IMR-90 (cell line): ENCODE measurements around the gene LYRM9. TPM values are rescaled to one million over a fixed set of nuclear protein-coding genes. Genes with fewer than 3 reads are reported as not detected.

Experiments used
- ATAC-seq: fragments of 200-7000 bp; cut with Tn5 transposase; 2 replicates; pipeline ENCODE4 v1.9.1; 2020; ENCODE audit warnings: low read depth, mild to moderate bottlenecking, moderate library complexity
- BruUV-seq: library from RNA; stranded (reverse); fragments of 400-500 nt; replicated peaks from 2 replicates; lab custom pipeline; 2021; lab: Mats Ljungman, UMichigan
- CTCF ChIA-PET: fragments of 300-600 bp; formaldehyde crosslinking; extraction: SDS; loops from one replicate; lab custom pipeline; 2021; ENCODE audit warnings: antibody characterized with exemption; lab: Yijun Ruan, JAX
- POLR2A ChIA-PET: fragments of 300-600 bp; sonication (Branson Sonifier 250); formaldehyde crosslinking; loops from one replicate; lab custom pipeline; 2022; ENCODE audit warnings: antibody characterized with exemption; ENCODE audit not compliant: unreplicated experiment; lab: Charles Lee
- DNase-seq: peaks from one replicate; pipeline ENCODE4 v3.0.0; 2013
- H2AFZ ChIP-seq: replicated peaks from 2 replicates; pipeline ENCODE3; 2013; ENCODE audit warnings: low read length, mild to moderate bottlenecking; ENCODE audit not compliant: poor library complexity
- H2AK5ac ChIP-seq: 2 replicates; pipeline ENCODE4 v1.6.1; 2013; ENCODE audit warnings: low read depth, low read length, inconsistent platforms
- H2AK9ac ChIP-seq: replicated peaks from 2 replicates; pipeline ENCODE3; 2013; ENCODE audit warnings: mild to moderate bottlenecking, low read depth, low read length, moderate library complexity; ENCODE audit not compliant: poor library complexity
- H2BK120ac ChIP-seq: 2 replicates; pipeline ENCODE4 v1.6.1; 2013; ENCODE audit warnings: low read depth, low read length, inconsistent platforms
- H2BK15ac ChIP-seq: 3 replicates; pipeline ENCODE4 v1.6.1; 2013; ENCODE audit warnings: low read depth, low read length, inconsistent platforms
- H2BK20ac ChIP-seq: 2 replicates; pipeline ENCODE4 v1.6.1; 2013; ENCODE audit warnings: low read depth, mild to moderate bottlenecking, inconsistent platforms, low read length, moderate library complexity
- H2BK5ac ChIP-seq: 2 replicates; pipeline ENCODE4 v1.6.1; 2013; ENCODE audit warnings: mild to moderate bottlenecking, low read depth, low read length, inconsistent platforms; ENCODE audit not compliant: poor library complexity, severe bottlenecking
- H3K14ac ChIP-seq: replicated peaks from 2 replicates; pipeline ENCODE4 v1.6.1; 2013; ENCODE audit warnings: low read depth, low read length, inconsistent platforms
- H3K18ac ChIP-seq: 2 replicates; pipeline ENCODE4 v1.6.1; 2013; ENCODE audit warnings: low read depth, low read length, control low read depth
- H3K23ac ChIP-seq: 2 replicates; pipeline ENCODE4 v1.6.1; 2013; ENCODE audit warnings: low read depth, low read length, inconsistent platforms
- H3K27ac ChIP-seq: 2 replicates; pipeline ENCODE4 v1.5.1; 2013; ENCODE audit warnings: mild to moderate bottlenecking, control low read depth, low read length; ENCODE audit not compliant: insufficient read depth
- H3K27me3 ChIP-seq: 2 replicates; pipeline ENCODE4 v1.6.1; 2013; ENCODE audit warnings: low read length; ENCODE audit not compliant: control insufficient read depth, insufficient read depth
- H3K36me3 ChIP-seq: 2 replicates; pipeline ENCODE4 v1.6.1; 2013; ENCODE audit warnings: low read length, mixed read lengths; ENCODE audit not compliant: control insufficient read depth, insufficient read depth
- H3K4ac ChIP-seq: 2 replicates; pipeline ENCODE4 v1.6.1; 2013; ENCODE audit warnings: low read depth, low read length, inconsistent platforms
- H3K4me1 ChIP-seq: 2 replicates; pipeline ENCODE4 v1.6.1; 2013; ENCODE audit warnings: low read length, mixed read lengths; ENCODE audit not compliant: control insufficient read depth, insufficient read depth
- H3K4me2 ChIP-seq: 2 replicates; pipeline ENCODE4 v1.6.1; 2013; ENCODE audit warnings: low read depth, mild to moderate bottlenecking, control low read depth, low read length, moderate library complexity
- H3K4me3 ChIP-seq: 2 replicates; pipeline ENCODE4 v1.5.1; 2013; ENCODE audit warnings: low read depth, mild to moderate bottlenecking, control low read depth, low read length, moderate library complexity; ENCODE audit not compliant: insufficient read depth
- H3K56ac ChIP-seq: 2 replicates; pipeline ENCODE4 v1.6.1; 2013; ENCODE audit warnings: low read length, inconsistent platforms; ENCODE audit not compliant: insufficient read depth; ENCODE audit errors: extremely low read depth
- H3K79me1 ChIP-seq, 2 experiments: 2 replicates each; pipeline ENCODE4 v1.6.1; 2013; ENCODE audit warnings: low read length in 2 of 2, inconsistent platforms in 1 of 2, low read depth in 1 of 2
- H3K9ac ChIP-seq: 2 replicates; pipeline ENCODE4 v1.6.1; 2013; ENCODE audit warnings: low read depth, low read length, control low read depth
- H3K9me1 ChIP-seq: 2 replicates; pipeline ENCODE4 v1.6.1; 2013; ENCODE audit warnings: low read length, inconsistent platforms; ENCODE audit not compliant: insufficient read depth
- H3K9me3 ChIP-seq: 2 replicates; pipeline ENCODE4 v1.6.1; 2013; ENCODE audit warnings: low read length; ENCODE audit not compliant: control insufficient read depth, insufficient read depth
- H4K20me1 ChIP-seq: 2 replicates; pipeline ENCODE4 v1.6.1; 2013; ENCODE audit warnings: low read length, inconsistent platforms; ENCODE audit not compliant: insufficient read depth
- H4K5ac ChIP-seq: 2 replicates; pipeline ENCODE4 v1.6.1; 2013; ENCODE audit warnings: mild to moderate bottlenecking, low read depth, low read length, control low read depth
- H4K8ac ChIP-seq, 2 experiments: 2 replicates each; pipeline ENCODE4 v1.6.1; 2013; ENCODE audit warnings: low read depth in 2 of 2, low read length in 2 of 2, control low read depth in 1 of 2, inconsistent platforms in 1 of 2
- H4K91ac ChIP-seq: 2 replicates; pipeline ENCODE4 v1.6.1; 2013; ENCODE audit warnings: low read depth, low read length, inconsistent platforms; ENCODE audit not compliant: insufficient read depth
- BHLHE40 ChIP-seq: fragments of 150-350 bp; IDR thresholded peaks from 2 replicates; pipeline ENCODE4 v1.6.1; 2016; ENCODE audit warnings: mild to moderate bottlenecking, low read depth, low read length
- RFX5 ChIP-seq: IDR thresholded peaks from 2 replicates; pipeline ENCODE4 v1.8.0; 2012; ENCODE audit warnings: low read depth, mild to moderate bottlenecking, low read length, moderate library complexity
- USF2 ChIP-seq: fragments of 150-350 bp; IDR thresholded peaks from 2 replicates; pipeline ENCODE4 v1.6.1; 2017; ENCODE audit warnings: mild to moderate bottlenecking, antibody characterized with exemption, low read length, low read depth
- WGBS, 2 experiments: methylation state at CpG; one replicate each; pipeline versions ENCODE4 v1.1.5 to v1.1.7; 2013; ENCODE audit warnings: missing lambda C conversion rate in 2 of 2; ENCODE audit not compliant: insufficient read length in 1 of 2; ENCODE audit errors: extremely low coverage in 2 of 2; 5-methylcytosine and 5-hydroxymethylcytosine counted together
- dilution Hi-C: fragments of 300-500 bp; cut with HindIII; formaldehyde crosslinking; loops from one replicate; pipeline ENCODE4 v1.14.3; 2018; ENCODE audit warnings: low sequenced_read_pairs; ENCODE audit not compliant: unreplicated experiment
- in situ Hi-C: fragments of 300-500 bp; cut with MboI; formaldehyde crosslinking; loops from 3 replicates; pipeline ENCODE4 v1.14.3; 2019; ENCODE audit warnings: low sequenced_read_pairs, inconsistent platforms, mixed read lengths
- intact Hi-C: fragments of 100-400 bp; cut with micrococcal nuclease; formaldehyde crosslinking; loops from 2 replicates; pipeline ENCODE4 v1.10.0; 2022
- polyA plus RNA-seq, 3 experiments: library from polyadenylated mRNA; depleted of rRNA; stranded (reverse); fragments of >200 nt; gene quantifications; 2 replicates each; pipeline ENCODE4 v1.2.3, GENCODE V29; 2012; ENCODE audit warnings: low replicate concordance in 1 of 3
- total RNA-seq: library from RNA; depleted of rRNA; stranded (reverse); fragments of >200 nt; gene quantifications from 2 replicates; pipeline ENCODE4 v1.2.3, GENCODE V29; 2012

LYRM9 gene
- total and polyA plus RNA-seq, 2 of the 4 experiments (the other 2 are of a cell fraction): 3.2 to 4.8 TPM

DNA sequence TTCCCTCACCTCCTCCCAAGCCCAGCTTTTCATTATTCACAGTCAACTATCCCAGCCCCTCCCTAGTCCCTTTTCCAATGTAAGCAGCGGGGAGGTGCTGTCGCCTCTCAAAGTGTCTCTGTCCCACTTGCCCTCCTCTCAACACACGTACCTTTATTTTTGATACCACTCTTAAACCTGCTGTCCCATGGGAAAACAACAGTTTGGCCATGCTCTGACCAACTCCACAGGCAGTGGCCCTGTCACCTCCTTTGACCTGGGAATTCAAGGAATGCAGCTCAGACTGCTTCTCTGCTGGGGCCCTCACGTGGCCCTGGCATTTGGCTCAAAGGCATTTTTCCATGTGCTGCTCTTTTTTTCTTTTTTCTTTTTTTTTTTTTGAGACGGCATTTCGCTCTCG, 4.2 kb downstream of the LYRM9 start:
- H3K56ac ChIP-seq: no peak overlapping the region
- no peak overlapping the region for H3K27ac ChIP-seq
- no peak overlapping the region for H2BK15ac ChIP-seq
- no peak for TF ChIP-seq RFX5
- TF ChIP-seq USF2: peak; percentile 67; the same call in 1 of the 2 replicates
- peak; percentile 51; the same call in 1 of the 2 replicates for TF ChIP-seq BHLHE40
- no peak overlapping the region for H4K8ac ChIP-seq
- H3K9me3 ChIP-seq: no peaks in the 10 kb centered on the region
- no peak for ATAC-seq
- H3K36me3 ChIP-seq: no peaks in the 10 kb centered on the region
- no peak overlapping the region for H3K18ac ChIP-seq
- H3K79me1 ChIP-seq: 0 out of 4 replicates have a peak, but pooled peaks cover 0 to 8% of the 10 kb centered on the region in 2 experiments
- H3K9me1 ChIP-seq: 0 out of 2 replicates have a peak, but pooled peaks cover 3% of the 10 kb centered on the region
- dilution Hi-C loops: no loop called here
- ChIA-PET POLR2A (interaction anchor here (0.6 kb wide), 1 partner anchor 84 kb away, joined by 3 read pairs; no protein-coding TSS in a partner anchor), CTCF (interaction anchor here (1.1 kb wide), 2 partner anchors 9 to 84 kb away, joined by 3 to 4 read pairs; no protein-coding TSS in a partner anchor)
- in situ Hi-C loops: loop anchor here (10.0 kb wide), 2 partner anchors 84 to 234 kb away; partner anchors contain the start of gene NOS2
- H2AK9ac ChIP-seq: peak overlapping the region; percentile 12
- intact Hi-C loops: loop anchor here (10.0 kb wide), 1 partner anchor 434 kb away; the partner anchor contains the start of gene KSR1
- H3K4me2 ChIP-seq: no peak overlapping the region
- H3K9ac ChIP-seq: no peak overlapping the region
- DNase-seq: peak; percentile 4
- no peak overlapping the region for H4K5ac ChIP-seq
- no TSS peak for BruUV-seq
- H2AK5ac ChIP-seq: no peak overlapping the region
- no peak overlapping the region; the same call in 1 of the 2 replicates for H3K14ac ChIP-seq
- 37% methylated on average over 5 of the region's 7 CpGs; no CpG with 5 or more reads in 1 of the 2 experiments for WGBS, 2 experiments
- H3K23ac ChIP-seq: 0 out of 2 replicates have a peak overlapping the region, but pooled peaks have one; percentile 44
- H2BK120ac ChIP-seq: peak overlapping the region; percentile 52
- H3K4me3 ChIP-seq: no peak overlapping the region
- no peaks in the 10 kb centered on the region for H3K27me3 ChIP-seq
- H2BK20ac ChIP-seq: no peak overlapping the region; the same call in 1 of the 2 replicates
- H2AFZ ChIP-seq: peak overlapping the region; percentile 46
- H3K4me1 ChIP-seq: peaks cover 6% of the 10 kb centered on the region
- H3K4ac ChIP-seq: peak overlapping the region; percentile 53; the same call in 1 of the 2 replicates
- no peak overlapping the region for H2BK5ac ChIP-seq
- H4K20me1 ChIP-seq: no peaks in the 10 kb centered on the region
- H4K91ac ChIP-seq: 0 out of 2 replicates have a peak overlapping the region, but pooled peaks have one; percentile 38
